Mammary epithelial cell (primary cell): Measurements from ENCODE around the gene AKIRIN2.

Experiments
- CTCF ChIP-seq, 2 donors: IDR thresholded peaks in 1 of 2; conservative IDR thresholded peaks in 1 of 2; 2 replicates each; pipeline ENCODE4 v1.5.1; 2011 to 2012; ENCODE audit warnings: inconsistent platforms in 2 of 2, low read length in 2 of 2, mild to moderate bottlenecking in 2 of 2, control low read depth in 1 of 2, low read depth in 1 of 2; ENCODE audit not compliant: insufficient read depth in 1 of 2; ENCODE audit errors: extremely low read depth in 1 of 2
- EZH2 ChIP-seq: IDR thresholded peaks from 2 replicates; pipeline ENCODE4 v1.6.1; 2012; ENCODE audit warnings: low read length, inconsistent platforms, borderline replicate concordance

DNA sequence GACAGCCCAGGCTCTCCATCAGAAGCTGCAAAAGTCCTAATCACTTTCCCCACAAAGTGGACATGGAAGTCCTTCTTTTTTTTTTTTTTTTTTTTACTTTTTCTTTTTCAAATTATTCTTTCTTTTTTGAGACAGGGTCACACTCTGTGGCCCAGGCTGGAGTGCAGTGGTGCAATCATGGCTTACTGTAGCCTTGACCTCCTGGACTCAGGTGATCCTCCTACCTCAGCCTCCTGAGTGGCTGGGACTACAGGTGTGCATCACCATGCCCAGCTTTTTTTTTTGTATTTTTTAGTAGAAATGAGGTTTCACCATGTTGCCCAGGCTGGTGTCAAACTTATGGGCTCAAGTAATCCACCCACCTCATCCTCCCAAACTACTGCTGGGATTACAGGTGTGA, 29.0 kb upstream of the AKIRIN2 start:
- TF ChIP-seq CTCF (conservative IDR thresholded peaks at IDR 0.05 in 1 of 2, IDR thresholded peaks at IDR 0.05 in 1 of 2; ENCODE audit: extremely low read depth in 1 of 2, insufficient read depth in 1 of 2, low read depth in 1 of 2, low read length in 2 of 2): no peak
- TF ChIP-seq EZH2: no peak
